HG02588 (cell line): ENCODE data around the gene HDAC10.
"Not testable (repeated sequence)": the region's sequence is repeated elsewhere in the genome, so short reads cannot be mapped to it uniquely, and the experiment has no call there.

Experiments
- ATAC-seq: cut with Tn5 transposase; IDR thresholded peaks from one replicate; pipeline ENCODE4 v1.9.1; 2021; ENCODE audit warnings: mild to moderate bottlenecking, moderate library complexity; ENCODE audit not compliant: unreplicated experiment

Gene HDAC10

GRCh38 chr22:50218153-50218995 is 32.7 kb downstream of the HDAC10 start:
- no peak for ATAC-seq

DNA sequence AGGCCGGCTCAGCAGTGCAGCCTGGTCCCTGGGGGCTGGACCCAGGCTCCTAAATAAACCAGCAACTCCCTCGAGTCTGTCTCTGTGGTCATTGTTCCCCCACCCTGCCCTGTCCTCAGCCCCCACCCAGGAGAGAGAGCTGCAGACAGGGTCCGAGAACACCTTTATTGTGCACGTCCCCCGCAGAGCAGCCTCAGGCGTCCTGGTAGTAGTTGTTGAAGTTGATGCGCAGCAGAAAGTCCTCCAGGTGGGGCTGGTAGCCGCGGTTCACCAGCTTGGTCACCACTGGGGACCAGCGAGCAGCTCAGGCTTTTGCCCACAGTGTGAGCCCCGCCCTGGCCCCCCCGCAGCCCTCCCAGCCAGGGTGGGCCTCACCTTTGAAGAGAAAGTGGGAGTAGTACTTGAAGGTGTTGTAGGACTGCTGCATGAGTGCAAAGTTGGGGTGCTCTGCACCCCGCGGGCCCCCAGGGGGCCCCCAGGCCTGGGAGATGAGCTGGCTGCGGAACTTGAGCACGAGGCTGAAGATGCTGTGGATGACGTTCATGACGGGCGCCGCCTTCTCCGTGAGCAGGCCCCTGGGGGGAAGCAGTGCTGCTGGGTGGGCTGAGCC is 33.4 kb downstream of the HDAC10 start:
- no peak for ATAC-seq

DNA sequence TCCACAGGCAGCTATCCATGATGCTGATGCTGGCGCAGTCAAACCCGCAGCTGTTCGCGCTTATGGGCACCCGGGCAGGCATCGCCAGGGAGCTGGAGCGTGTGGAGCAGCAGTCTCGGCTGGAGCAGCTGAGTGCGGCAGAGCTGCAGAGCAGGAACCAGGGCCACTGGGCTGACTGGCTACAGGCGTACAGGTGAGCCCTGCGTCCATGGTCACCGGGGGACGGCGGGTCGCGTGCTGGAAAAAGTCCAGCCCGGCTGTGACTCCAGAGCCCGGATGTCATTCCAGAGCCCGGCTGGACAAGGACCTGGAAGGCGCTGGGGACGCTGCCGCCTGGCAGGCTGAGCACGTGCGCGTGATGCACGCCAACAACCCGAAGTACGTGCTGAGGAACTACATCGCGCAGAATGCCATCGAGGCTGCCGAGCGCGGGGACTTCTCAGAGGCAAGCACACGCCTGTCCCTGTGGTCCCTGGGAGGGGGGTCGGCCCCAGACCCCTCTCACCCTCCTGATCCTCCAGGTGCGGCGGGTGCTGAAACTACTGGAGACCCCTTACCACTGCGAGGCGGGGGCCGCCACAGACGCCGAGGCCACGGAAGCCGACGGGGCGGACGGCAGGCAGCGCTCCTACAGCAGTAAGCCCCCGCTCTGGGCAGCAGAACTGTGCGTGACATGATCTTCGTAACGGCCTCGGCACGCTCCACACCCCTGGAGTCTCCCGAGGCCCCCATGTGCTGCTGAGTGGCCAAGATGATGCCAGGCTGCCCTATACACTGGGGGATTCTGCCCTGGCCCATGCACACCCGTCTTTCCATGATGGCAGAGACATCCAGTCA is 34.2 kb downstream of the HDAC10 start:
- no peak for ATAC-seq

DNA sequence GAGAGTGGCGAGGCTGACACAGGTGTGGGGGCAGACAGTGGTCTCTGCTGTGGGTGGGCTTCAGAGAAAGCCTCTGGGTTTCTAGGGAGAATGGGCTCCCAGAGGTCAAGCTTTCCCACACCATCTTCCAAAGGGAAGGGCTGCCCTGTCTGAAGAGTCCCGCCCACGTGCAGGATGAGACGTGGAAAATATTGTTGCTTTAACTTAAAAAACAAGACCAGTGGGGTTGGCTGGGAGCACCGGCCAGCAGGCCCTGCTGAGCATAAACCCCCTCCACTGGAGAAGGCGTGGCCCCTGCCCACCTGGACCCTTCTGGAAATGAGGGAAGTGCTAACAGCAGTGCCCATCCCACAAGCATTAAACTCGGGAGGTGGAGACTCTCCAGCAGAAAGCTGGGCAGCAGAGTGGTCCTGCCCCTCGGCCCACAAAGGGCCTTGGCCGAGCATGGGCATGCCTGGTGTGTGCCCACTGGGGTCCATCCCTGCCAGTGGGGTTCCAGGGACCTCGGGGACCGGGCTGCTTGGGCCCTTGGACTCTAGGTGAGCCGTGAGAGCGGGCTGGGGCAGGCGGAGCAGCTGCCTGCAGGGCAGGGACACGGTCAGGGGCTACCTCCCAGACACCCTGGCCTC is 34.9 kb downstream of the HDAC10 start:
- no peak for ATAC-seq

GRCh38 chr22:50215297-50216054 is 35.6 kb downstream of the HDAC10 start:
- no peak for ATAC-seq

- no peak for ATAC-seq
These were observed 37.8 kb downstream of the HDAC10 start for GRCh38 chr22:50213263-50213662.

- ATAC-seq: no peak
These were observed 39.9 kb downstream of the HDAC10 start for GRCh38 chr22:50211147-50211546.

GRCh38 chr22:50210378-50211139 is 40.5 kb downstream of the HDAC10 start:
- no peak for ATAC-seq

- no peak for ATAC-seq
These were observed 41.2 kb downstream of the HDAC10 start for GRCh38 chr22:50209893-50210292.

- no peak for ATAC-seq
These were observed 41.8 kb downstream of the HDAC10 start for GRCh38 chr22:50208939-50209892.

GRCh38 chr22:50208430-50208938 is 42.6 kb downstream of the HDAC10 start:
- ATAC-seq: no peak

DNA sequence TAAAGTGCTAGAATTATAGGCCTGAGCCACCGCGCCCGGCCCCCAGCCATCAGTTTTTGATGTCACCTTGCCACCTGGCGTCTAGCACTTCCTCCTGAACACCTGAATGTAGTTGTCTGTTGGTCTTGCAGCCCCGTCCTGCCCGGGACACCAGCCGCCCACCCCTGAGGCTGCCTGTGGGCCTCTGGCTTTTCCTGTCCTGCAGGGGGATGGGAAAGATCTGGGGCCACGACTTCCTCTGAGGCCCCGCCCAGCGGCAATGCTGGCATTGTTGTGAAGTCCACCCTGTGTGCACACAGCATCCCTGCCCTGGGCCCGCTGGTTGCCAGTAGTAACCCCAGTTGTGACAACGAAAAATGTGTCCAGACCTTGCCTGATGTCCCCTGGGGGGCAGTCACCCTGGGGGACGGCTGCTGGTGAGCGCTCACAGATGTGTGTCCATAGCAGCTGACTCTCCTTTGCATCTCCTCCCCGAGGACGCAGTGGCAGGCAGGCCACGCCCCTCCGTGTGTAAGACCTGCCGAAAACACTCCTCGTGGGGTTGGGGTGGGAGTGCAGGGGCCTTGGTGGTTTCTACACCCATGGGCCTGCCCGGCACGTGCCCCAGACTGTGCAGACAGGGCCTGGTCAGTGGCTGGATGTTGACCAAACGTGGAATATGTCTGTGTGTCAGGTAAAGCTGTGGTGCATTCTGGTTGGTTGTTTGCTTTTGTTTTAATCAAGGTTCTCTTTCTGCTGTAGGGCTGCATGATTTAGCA is 43.5 kb downstream of the HDAC10 start:
- ATAC-seq: no peak

DNA sequence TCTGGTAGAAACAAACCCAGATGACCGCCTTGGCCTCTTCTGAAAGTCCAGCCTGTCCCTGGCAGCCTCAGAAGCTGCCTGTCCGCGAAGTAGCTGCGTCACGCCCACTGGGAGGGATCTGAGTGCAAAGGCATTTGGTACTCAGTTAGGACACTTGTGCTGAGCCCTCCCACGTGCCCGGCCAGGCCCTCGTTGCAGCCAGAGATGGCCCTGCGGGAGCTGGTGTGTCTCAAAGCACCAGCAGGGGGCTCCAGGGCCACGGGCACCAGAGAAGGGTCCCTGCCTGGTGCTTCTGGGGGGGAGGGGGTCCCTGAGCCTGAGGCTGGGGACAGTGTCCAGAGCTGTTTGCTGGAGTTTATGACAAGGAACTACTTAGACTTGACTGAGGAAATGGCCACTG is 44.5 kb downstream of the HDAC10 start:
- no peak for ATAC-seq

DNA sequence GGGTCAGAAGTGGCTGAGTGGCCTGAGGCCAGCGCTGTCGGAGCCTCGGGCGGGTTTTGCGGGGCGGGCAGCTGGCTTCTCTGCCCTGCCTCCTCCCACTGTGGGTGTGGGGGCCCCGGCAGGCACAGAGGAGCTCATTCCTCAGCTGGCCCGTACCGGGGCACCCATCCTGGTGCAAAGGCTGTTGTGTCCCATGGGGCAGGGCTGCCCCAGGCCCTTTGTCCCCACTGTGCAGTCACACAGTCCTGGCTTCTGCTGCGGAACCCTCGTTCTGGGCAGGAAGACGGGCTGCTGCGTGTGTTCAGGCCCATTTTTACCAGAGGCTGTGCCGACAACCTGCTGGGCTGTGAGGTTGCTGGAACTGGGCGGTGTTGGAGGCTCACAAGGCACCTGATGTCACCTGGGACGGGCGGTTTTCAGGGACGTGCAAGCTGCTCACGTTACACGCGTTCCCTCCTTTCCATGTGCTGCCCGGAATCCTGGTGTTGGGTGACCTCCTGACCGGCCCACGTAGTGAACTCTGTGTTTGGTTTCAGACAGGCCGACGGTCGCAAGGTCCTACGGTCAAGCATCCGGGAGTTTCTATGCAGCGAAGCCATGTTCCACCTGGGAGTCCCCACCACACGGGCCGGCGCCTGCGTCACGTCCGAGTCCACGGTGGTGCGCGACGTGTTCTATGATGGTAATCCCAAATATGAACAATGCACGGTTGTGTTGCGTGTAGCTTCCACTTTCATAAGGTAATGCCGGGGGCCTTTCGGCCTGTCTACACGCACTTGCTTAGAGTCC is 45.1 kb downstream of the HDAC10 start:
- ATAC-seq: no peak

- not testable (repeated sequence) for ATAC-seq
These were observed 46.1 kb downstream of the HDAC10 start for GRCh38 chr22:50204998-50205397.

DNA sequence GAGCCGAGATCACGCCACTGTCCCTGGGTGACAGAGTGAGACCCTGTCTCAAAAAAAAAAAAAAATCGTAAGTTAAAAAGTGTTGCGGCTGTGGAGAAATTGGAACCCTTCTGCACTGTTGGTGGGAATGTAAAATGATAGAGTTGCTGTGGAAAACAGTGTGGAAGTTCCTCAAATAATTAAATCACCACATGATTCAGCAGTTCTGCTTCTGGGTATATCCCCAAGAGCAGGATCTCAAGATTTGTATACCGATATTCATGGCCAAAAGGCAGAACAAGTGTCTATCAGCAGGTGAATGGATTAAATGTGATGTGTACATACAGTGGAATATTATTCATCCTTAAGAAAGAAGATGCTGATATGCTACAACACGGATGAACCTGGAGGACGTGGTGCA is 46.5 kb downstream of the HDAC10 start:
- ATAC-seq: no peak

GRCh38 chr22:50203288-50203687 is 47.8 kb downstream of the HDAC10 start:
- no peak for ATAC-seq
